NB4 (cell line): ENCODE data around the gene LDHD.
A peak's percentile ranks its signal among the peaks of the same experiment; 100 is the strongest.

ENCODE experiments used
- DNase-seq: peaks from one replicate; pipeline ENCODE4 v3.0.0; 2010; ENCODE audit warnings: low read depth
- H3K4me3 ChIP-seq: one replicate; pipeline ENCODE4 v1.5.1; 2011; ENCODE audit warnings: mild to moderate bottlenecking, low read depth, low read length, moderate library complexity
- MAX ChIP-seq: IDR thresholded peaks from 2 replicates; pipeline ENCODE4 v1.6.1; 2011; ENCODE audit warnings: low read depth, low read length
- MYC ChIP-seq: IDR thresholded peaks from 2 replicates; pipeline ENCODE4 v1.6.1; 2011; ENCODE audit warnings: low read depth, low read length
- POLR2A ChIP-seq: IDR thresholded peaks from 2 replicates; pipeline ENCODE4 v1.6.1; 2011; ENCODE audit warnings: mild to moderate bottlenecking; ENCODE audit not compliant: insufficient read length; ENCODE audit errors: extremely low read depth
- TF ChIP-seq, protein P1 (sequence below): IDR thresholded peaks from one replicate; pipeline ENCODE4 v1.5.1; 2012; ENCODE audit warnings: low read depth, low read length

Gene LDHD

DNA sequence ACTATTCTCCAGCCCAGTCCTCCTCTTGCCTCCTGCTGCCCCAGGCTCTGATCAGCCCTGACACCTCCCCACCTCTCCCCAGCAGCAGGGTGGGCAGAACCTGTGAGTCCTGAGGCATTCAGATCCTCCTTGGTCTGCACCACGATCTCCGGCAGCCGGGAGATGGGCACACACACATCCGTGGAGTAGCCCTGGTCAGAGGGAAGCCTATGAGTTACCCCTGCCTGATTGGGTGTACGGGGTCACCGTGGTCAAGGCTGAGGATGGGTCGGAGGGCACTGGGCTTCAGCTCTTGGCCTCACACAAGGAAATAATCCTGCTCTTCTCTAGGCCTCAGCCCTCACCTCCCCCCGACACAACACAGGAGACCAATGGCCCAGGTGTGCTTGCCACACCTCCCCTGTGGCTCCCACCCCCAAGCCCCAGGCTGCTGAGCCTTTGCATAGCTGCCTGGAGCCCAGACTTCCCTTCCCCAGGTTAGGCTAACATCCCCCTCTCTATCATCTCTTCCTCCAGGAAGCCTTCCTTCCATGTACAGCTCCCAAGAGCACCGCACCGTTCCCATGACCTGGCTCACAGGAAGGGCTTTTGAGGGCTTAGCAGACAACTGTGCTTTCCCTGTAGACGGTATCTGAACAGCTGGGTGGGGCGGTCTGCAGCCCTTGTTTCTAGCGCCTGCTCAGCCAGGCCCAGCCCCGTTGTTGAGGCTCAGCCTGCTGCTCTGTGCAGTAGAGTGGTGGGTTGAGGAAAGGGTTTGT is 3.7 kb downstream of the LDHD start:
- no peak for DNase-seq
- no peak for TF ChIP-seq POLR2A
- TF ChIP-seq MYC, result no peak
- no peak for TF ChIP-seq MAX
- TF ChIP-seq, protein P1, sequence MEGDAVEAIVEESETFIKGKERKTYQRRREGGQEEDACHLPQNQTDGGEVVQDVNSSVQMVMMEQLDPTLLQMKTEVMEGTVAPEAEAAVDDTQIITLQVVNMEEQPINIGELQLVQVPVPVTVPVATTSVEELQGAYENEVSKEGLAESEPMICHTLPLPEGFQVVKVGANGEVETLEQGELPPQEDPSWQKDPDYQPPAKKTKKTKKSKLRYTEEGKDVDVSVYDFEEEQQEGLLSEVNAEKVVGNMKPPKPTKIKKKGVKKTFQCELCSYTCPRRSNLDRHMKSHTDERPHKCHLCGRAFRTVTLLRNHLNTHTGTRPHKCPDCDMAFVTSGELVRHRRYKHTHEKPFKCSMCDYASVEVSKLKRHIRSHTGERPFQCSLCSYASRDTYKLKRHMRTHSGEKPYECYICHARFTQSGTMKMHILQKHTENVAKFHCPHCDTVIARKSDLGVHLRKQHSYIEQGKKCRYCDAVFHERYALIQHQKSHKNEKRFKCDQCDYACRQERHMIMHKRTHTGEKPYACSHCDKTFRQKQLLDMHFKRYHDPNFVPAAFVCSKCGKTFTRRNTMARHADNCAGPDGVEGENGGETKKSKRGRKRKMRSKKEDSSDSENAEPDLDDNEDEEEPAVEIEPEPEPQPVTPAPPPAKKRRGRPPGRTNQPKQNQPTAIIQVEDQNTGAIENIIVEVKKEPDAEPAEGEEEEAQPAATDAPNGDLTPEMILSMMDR, result no peak
- H3K4me3 ChIP-seq, result no peak overlapping the region

GRCh38 chr16:75111961-75112733 is 4.4 kb downstream of the LDHD start:
- no peak for TF ChIP-seq MYC
- TF ChIP-seq, protein P1, result no peak
- TF ChIP-seq MAX, result no peak
- no peak for DNase-seq
- H3K4me3 ChIP-seq, result no peak overlapping the region

- no peak for DNase-seq
- TF ChIP-seq POLR2A (no peak), MAX (no peak), MYC (no peak)
- TF ChIP-seq, protein P1, result no peak
- H3K4me3 ChIP-seq, result no peak overlapping the region
These were observed 5.1 kb downstream of the LDHD start for GRCh38 chr16:75111514-75111940.

- peak; percentile 94 for DNase-seq
- peak overlapping the region; percentile 71 for H3K4me3 ChIP-seq
- TF ChIP-seq POLR2A (peak; percentile 11), MAX (peak; percentile 83), MYC (peak; percentile 87)
- TF ChIP-seq, protein P1, result peak; percentile 76
These were observed 5.7 kb downstream of the LDHD start for GRCh38 chr16:75110637-75111513.

- DNase-seq, result peak; percentile 90
- TF ChIP-seq, protein P1, result no peak
- TF ChIP-seq MYC (peak; percentile 59; the same call in 1 of the 2 replicates), MAX (peak; percentile 70)
- H3K4me3 ChIP-seq, result peak overlapping the region; percentile 71
These were observed 6.8 kb downstream of the LDHD start for GRCh38 chr16:75109732-75110243.
